ENCODE data around the gene GRAP2.

- TF ChIP-seq CTCF (conservative IDR thresholded peaks at IDR 0.05; ENCODE audit: low read depth, low read length) (no peak), EZH2 (IDR thresholded peaks at IDR 0.05; ENCODE audit: low read length, unreplicated experiment) (no peak)
These were observed 29.7 kb upstream of the GRAP2 start for GRCh38 chr22:39871008-39871798.

All from PC-3 (cell line).